ENCODE data around the gene CCDC195.

- TF ChIP-seq CTCF (conservative IDR thresholded peaks at IDR 0.05; ENCODE audit: low read length), result no peak
- no peak for TF ChIP-seq EZH2phosphoT487 (IDR thresholded peaks at IDR 0.05; ENCODE audit: borderline replicate concordance)
Observed at GRCh38 chr2:224747765-224748164, 31.6 kb upstream of the CCDC195 start.

All from Loucy (cell line).